Measurements from ENCODE around the gene PDLIM5.

PDLIM5 gene

DNA sequence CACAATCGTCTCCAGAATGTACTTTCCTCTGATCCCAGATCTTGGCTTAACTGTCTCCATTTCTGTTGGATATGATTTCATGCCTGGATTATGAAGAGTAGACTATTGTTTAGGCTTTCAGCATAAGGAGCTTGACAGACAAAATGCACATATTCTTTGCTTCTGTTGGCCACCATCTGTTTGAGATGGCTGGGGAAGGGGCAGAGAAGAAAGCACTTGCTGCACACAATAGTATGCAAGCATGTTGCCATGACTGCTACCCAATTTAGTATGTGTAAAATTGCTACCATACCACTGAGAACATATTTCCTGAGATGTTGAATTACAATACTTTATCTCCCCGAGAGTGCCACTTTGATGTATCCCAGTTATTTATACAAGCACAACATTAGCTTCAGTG is 178.1 kb downstream of the PDLIM5 start:
- no peak for ATAC-seq (ENCODE audit: low read depth)
- DNase-seq (ENCODE audit: low spot score in 2 of 2), result no peak
- H3K27ac Mint-ChIP-seq, result no peak overlapping the region
- no peaks in the 10 kb centered on the region for H3K27me3 Mint-ChIP-seq
- H3K4me3 Mint-ChIP-seq, result no peak overlapping the region
- no peaks in the 10 kb centered on the region for H3K9me3 Mint-ChIP-seq
- no peaks in the 10 kb centered on the region for H3K4me1 Mint-ChIP-seq
- peaks cover 2% of the 10 kb centered on the region for H3K36me3 Mint-ChIP-seq

DNA sequence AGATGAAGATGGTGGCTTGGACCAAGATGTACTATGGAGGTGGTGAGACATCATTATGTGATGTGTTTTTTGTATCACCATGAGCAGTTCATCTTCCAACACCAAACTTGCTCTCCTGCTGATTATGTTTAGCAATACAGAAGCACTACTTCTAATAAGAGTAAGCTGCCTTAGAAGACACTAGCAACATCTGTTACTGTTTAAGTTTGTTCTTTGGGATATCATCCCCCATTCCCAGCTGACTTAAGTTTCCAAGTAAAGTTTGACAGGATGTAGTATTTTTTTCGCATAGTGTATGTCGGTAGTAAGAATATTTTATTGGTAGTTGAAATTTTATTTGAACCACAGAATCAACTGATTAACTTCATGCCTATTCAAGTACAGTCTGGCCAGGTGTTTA is 182.5 kb downstream of the PDLIM5 start:
- no peaks in the 10 kb centered on the region for H3K9me3 Mint-ChIP-seq
- ATAC-seq (ENCODE audit: low read depth), result no peak

DNA sequence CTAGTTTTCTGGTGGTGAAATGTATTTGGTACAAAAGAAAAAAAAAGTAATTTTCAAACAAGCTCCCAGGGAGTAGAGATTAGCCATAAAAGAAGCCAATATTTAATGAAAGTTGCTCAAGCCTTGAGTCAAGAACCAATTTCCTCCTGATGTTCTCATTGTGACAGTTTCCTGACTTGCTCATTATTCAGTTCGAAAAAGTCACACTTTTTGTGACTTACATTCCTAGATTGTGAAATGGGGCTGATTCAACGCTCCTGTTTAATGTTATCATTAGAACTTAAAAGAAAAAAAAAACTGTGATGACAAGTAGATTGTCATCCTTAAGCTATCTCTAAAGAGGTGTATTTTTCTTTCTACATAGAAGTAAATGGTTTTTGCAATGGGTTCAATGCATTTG is 183.4 kb downstream of the PDLIM5 start:
- no peaks in the 10 kb centered on the region for H3K27me3 Mint-ChIP-seq
- ATAC-seq (ENCODE audit: low read depth) (no peak), DNase-seq (ENCODE audit: low spot score in 2 of 2) (no peak)
- no peak overlapping the region for H3K27ac Mint-ChIP-seq
- no peak overlapping the region for H3K4me3 Mint-ChIP-seq
- H3K9me3 Mint-ChIP-seq, result no peaks in the 10 kb centered on the region
- no peaks in the 10 kb centered on the region for H3K4me1 Mint-ChIP-seq
- H3K36me3 Mint-ChIP-seq, result peaks cover 15% of the 10 kb centered on the region

More for the DNA sequence above, 182.5 kb downstream of the PDLIM5 start:
- Mint-ChIP-seq H3K4me3 (no peak overlapping the region), H3K36me3 (peaks cover 13% of the 10 kb centered on the region), H3K27me3 (no peaks in the 10 kb centered on the region), H3K4me1 (no peaks in the 10 kb centered on the region), H3K27ac (no peak overlapping the region)
- no peak for DNase-seq (ENCODE audit: low spot score in 2 of 2)

DNA sequence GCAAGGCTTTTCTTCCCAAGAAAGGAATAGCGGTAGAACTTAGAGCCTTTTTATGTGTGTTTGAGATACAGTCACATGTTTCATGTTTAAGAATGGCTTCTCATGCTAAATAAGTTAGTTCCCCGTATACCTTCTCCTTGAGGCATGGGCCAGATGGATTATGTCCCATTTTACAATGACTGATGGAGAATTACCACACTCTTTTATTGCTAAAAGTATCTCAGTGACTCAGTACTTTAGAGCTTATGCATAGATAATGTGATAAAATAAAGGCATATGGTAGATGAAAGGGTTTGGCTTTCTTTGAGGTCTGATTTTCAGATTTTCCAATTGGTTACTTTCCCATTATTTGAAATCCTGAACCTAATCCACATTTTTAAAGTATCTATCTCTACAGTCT is 184.3 kb downstream of the PDLIM5 start:
- Mint-ChIP-seq H3K27ac (no peak overlapping the region), H3K9me3 (no peaks in the 10 kb centered on the region), H3K27me3 (no peaks in the 10 kb centered on the region), H3K4me1 (no peaks in the 10 kb centered on the region), H3K4me3 (no peak overlapping the region), H3K36me3 (peaks cover 16% of the 10 kb centered on the region)
- DNase-seq (ENCODE audit: low spot score in 2 of 2) (no peak), ATAC-seq (ENCODE audit: low read depth) (no peak)

DNA sequence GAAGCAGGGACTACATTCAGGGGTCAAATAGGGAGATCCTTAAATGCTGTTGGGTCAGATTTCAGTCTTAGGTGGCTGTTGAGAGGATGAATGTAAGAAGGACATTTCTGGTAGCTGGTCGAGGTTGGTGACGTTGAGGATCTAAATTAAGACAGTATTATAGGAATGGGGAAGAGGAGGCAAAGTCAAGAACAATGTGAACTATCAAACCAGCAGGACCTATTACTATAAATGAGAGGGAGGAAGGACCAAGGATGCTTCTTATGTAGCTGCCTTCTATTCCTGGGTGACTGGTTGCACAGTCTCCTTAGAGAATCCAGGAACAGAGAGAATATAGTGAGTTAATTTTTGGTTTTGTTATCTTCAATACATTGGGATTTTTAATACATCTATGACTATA is 187.6 kb downstream of the PDLIM5 start:
- DNase-seq (ENCODE audit: low spot score in 2 of 2), result no peak
- Mint-ChIP-seq H3K4me3 (no peak overlapping the region), H3K27me3 (no peaks in the 10 kb centered on the region), H3K27ac (no peak overlapping the region), H3K4me1 (no peaks in the 10 kb centered on the region), H3K9me3 (no peaks in the 10 kb centered on the region), H3K36me3 (peaks cover 18% of the 10 kb centered on the region)
- ATAC-seq (ENCODE audit: low read depth), result no peak

DNA sequence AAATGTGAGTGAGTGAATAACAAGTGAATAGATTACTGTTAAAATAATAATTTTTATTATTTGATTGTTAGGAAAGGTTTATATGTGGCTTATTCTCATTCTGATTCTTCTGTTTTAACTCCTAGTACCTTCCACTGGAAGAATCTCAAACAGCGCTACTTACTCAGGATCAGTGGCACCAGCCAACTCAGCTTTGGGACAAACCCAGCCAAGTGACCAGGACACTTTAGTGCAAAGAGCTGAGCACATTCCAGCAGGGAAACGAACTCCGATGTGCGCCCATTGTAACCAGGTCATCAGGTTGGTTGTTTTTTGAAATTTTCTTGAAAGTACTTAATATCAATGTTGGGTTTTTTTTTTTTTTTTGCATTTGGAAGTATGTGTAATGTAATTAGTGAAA is 188.4 kb downstream of the PDLIM5 start:
- ATAC-seq (ENCODE audit: low read depth) (no peak), DNase-seq (ENCODE audit: low spot score in 2 of 2) (no peak)
- Mint-ChIP-seq H3K4me3 (no peak overlapping the region), H3K36me3 (peaks cover 21% of the 10 kb centered on the region), H3K4me1 (no peaks in the 10 kb centered on the region), H3K9me3 (no peaks in the 10 kb centered on the region), H3K27me3 (no peaks in the 10 kb centered on the region), H3K27ac (no peak overlapping the region)

DNA sequence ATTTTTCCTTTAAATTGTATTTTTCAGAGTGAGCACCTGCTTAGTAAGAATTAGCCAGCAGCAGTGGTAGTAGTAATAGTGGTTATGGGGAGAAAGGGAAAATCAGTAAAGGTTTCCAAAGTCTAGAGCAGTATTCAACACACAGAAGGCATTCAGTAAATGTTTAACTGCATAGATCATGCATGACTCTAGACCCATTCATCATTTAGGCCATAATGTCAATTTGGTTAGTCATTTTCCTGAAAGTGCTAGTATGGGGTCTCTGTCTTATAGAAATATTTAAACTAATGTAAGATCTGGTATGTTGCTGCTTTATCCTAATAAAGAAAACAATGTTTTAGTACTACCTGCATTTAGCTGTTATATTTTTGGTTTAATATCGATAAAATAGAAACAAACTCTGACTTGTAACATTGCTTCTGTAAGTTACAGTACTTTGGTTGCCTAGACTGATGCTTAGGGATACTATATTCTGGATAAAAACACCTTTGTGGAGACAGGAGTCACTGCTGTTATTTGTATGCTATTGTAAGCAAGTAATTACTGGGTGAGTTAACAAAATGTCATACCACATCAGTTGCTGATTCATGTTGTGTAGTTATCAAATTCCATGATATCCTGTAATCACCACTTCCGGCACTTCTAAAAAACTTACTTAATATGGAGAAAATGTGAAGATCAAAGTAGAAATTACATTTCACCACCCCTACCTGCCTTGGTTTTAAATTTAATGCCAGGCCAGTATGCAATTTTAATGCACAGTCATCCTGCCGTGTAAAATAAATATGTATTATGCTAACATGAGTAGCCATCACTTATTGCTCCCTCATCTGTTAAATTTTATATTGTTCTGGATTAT is 190.2 kb downstream of the PDLIM5 start:
- Mint-ChIP-seq H3K4me3 (no peak overlapping the region), H3K27me3 (no peaks in the 10 kb centered on the region), H3K36me3 (peaks cover 24% of the 10 kb centered on the region), H3K4me1 (no peaks in the 10 kb centered on the region), H3K27ac (no peak overlapping the region), H3K9me3 (no peaks in the 10 kb centered on the region)
- ATAC-seq (ENCODE audit: low read depth), result no peak
- no peak for DNase-seq (ENCODE audit: low spot score in 2 of 2)

DNA sequence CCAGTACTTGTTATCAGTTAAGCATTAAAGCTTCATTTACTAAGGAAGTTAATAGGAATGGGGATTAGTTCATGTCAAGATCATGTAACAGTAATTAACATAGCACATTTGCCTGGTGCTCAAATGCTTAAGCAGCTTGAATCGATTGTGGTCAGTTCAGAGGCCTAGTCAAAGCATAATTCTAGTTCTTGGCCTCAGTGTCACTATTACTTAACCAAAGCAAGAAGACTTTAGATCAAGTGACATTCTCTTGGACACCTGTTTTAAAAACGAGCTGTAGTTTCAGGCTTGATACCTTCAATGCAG is 190.8 kb downstream of the PDLIM5 start:
- H3K27me3 Mint-ChIP-seq, result no peaks in the 10 kb centered on the region
- no peak for DNase-seq (ENCODE audit: low spot score in 2 of 2)
- H3K27ac Mint-ChIP-seq, result no peak overlapping the region
- no peaks in the 10 kb centered on the region for H3K9me3 Mint-ChIP-seq
- H3K36me3 Mint-ChIP-seq, result peaks cover 24% of the 10 kb centered on the region
- H3K4me3 Mint-ChIP-seq, result no peak overlapping the region
- no peaks in the 10 kb centered on the region for H3K4me1 Mint-ChIP-seq
- ATAC-seq (ENCODE audit: low read depth), result no peak

DNA sequence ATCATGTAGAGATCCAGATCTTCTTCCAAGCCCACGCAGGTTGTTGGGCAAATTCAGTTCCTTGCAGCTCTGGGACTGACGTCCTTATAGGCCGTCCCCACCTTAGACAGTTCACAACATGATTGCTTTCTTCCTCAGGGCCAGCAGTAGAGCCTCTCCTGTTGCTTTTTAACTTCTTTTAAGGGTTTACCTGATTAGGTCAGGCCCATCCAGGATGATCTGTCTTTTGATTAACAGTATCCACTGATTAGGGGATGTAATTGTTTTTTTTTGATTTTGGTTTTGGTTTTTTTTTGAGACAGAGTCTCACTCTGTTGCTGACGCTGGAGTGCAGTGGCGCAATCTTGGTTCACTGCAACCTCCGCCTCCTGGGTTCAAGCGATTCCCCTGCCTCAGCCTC is 197.0 kb downstream of the PDLIM5 start:
- Mint-ChIP-seq H3K9me3 (no peaks in the 10 kb centered on the region), H3K4me1 (no peaks in the 10 kb centered on the region), H3K4me3 (no peak overlapping the region), H3K27me3 (no peaks in the 10 kb centered on the region), H3K36me3 (peaks cover 15% of the 10 kb centered on the region), H3K27ac (no peak overlapping the region)
- no peak for DNase-seq (ENCODE audit: low spot score in 2 of 2)
- no peak for ATAC-seq (ENCODE audit: low read depth)

DNA sequence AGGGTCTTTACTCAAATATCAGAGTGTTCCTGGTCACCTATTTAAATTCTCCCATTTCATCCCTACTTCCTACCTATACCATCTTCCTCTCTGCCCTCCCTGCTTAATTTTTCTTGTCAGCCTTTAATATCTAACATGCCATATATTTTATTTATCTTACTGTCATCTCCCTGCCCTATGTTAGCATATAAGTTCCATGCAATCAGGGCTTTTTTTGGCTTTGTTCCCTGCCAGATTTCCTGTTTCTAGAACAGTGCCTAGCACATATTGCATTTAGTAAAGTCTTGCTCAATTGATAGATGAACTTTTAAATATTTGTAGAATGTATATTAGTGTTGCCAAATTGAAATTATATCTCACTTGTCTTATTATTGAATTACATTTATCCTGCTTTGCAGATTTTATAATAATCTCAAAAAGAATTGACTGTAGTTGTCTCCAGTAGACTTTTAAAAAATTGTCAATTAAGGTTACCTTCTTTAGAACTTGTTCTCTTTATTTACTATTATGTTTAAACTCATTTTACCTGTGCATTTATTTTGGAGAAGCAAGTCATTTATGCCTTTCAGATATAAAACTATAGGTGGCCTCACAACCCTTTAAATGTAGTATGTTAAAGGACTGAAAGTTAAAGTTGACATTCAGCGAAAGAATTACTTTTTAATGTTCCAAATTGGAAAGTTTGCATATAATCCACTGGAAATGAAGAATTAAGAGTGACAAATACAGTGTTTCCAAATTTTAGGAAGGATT is 197.8 kb downstream of the PDLIM5 start:
- Mint-ChIP-seq H3K4me3 (no peak overlapping the region), H3K36me3 (peaks cover 15% of the 10 kb centered on the region), H3K27ac (no peak overlapping the region), H3K27me3 (no peaks in the 10 kb centered on the region), H3K9me3 (no peaks in the 10 kb centered on the region), H3K4me1 (no peaks in the 10 kb centered on the region)
- DNase-seq (ENCODE audit: low spot score in 2 of 2), result no peak
- ATAC-seq (ENCODE audit: low read depth), result no peak

DNA sequence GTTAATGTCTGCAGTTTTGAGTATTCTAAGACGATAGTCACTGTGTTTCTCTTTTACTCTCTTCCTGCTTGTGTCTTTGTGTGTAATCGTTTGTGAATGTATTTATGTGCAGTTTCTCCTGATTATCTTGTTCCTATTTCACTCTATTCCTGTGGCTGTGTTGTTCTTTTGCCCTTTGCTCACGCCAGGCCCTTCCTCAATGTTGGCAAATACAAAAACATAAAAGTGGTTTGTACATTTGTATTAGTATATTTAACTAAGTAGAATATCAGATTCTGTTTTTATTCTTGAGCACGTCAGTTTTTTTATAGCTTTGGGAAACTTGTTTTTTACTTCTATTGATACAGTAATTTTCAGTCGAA is 198.4 kb downstream of the PDLIM5 start:
- Mint-ChIP-seq H3K4me1 (no peaks in the 10 kb centered on the region), H3K4me3 (no peak overlapping the region), H3K36me3 (peaks cover 12% of the 10 kb centered on the region), H3K27ac (no peak overlapping the region), H3K9me3 (no peaks in the 10 kb centered on the region), H3K27me3 (no peaks in the 10 kb centered on the region)
- DNase-seq (ENCODE audit: low spot score in 2 of 2) (no peak), ATAC-seq (ENCODE audit: low read depth) (no peak)

DNA sequence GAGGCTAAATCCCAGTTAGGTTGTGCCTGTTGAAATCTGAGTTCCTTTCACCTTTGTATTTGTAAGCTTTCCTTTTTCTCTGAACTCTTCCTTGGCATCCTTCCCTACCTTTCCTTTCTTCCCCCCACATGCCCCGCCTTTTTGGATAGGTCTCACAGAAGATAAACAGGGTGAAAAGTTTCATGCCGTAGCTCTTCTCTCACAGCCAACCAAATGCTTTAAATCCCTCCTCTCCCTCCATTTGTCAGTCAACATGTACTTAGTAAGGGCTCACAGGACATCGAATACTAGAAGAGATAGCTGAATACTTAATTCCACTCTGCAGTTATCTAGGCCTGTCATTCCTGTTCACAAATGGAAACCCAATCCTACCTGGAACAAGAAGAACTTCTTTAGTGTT is 198.9 kb downstream of the PDLIM5 start:
- ATAC-seq (ENCODE audit: low read depth) (no peak), DNase-seq (ENCODE audit: low spot score in 2 of 2) (no peak)
- Mint-ChIP-seq H3K4me1 (no peaks in the 10 kb centered on the region), H3K36me3 (peaks cover 12% of the 10 kb centered on the region), H3K9me3 (no peaks in the 10 kb centered on the region), H3K4me3 (no peak overlapping the region), H3K27me3 (no peaks in the 10 kb centered on the region), H3K27ac (no peak overlapping the region)

DNA sequence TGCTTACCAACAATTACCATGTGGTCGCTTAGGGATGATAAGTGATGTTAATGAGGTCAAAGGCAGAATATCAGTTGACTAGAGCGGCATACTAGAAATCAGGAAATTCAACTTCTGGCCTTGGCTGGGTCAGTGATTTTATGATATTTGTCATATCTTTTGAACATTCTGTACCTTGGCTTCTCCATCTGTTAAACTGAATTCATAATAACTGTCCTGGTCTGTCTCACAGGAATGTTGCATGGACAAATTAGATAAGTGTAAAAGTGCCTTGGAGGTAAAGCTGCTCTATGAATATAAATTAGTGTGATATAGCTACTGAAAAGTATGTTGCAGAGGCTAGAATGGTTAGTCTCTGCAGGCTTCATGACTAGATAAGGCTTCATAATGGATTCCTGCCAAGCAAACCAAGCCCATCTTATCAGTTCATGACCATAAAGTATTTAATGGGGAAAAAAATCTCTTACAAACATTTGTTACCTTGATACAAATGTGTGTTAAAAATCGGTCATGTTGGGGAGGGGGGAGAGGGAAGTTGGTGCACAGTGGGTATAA is 201.4 kb downstream of the PDLIM5 start:
- Mint-ChIP-seq H3K27ac (no peak overlapping the region), H3K36me3 (peaks cover 12% of the 10 kb centered on the region), H3K9me3 (no peaks in the 10 kb centered on the region), H3K4me3 (no peak overlapping the region), H3K27me3 (no peaks in the 10 kb centered on the region), H3K4me1 (no peaks in the 10 kb centered on the region)
- no peak for DNase-seq (ENCODE audit: low spot score in 2 of 2)
- no peak for ATAC-seq (ENCODE audit: low read depth)

DNA sequence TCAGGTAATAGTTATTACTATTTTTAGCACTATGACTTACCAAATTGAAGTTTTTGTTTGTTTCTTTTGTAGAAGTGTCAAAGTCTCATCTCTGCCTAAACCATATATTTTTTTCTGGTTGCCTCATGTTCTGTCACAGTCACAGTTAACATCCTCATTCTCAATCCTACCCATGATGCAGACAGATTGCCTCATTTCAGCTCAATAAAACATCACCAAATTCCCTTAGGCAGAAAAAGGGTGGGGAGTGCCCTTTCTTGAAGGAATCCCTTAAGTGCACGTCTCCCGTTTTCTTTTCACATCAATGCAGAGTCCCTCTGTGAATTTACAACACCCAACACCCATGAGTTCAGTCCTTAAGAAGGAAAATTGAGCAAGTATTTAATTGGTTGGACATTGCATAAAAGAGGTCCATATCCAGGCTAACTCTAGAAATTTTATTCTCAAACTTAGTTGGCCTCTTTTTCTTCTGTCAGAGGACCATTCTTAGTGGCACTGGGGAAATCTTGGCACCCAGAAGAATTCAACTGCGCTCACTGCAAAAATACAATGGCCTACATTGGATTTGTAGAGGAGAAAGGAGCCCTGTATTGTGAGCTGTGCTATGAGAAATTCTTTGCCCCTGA is 202.4 kb downstream of the PDLIM5 start:
- H3K36me3 Mint-ChIP-seq, result peaks cover 14% of the 10 kb centered on the region
- no peaks in the 10 kb centered on the region for H3K27me3 Mint-ChIP-seq
- no peak for DNase-seq (ENCODE audit: low spot score in 2 of 2)
- no peak for ATAC-seq (ENCODE audit: low read depth)
- no peaks in the 10 kb centered on the region for H3K9me3 Mint-ChIP-seq
- no peaks in the 10 kb centered on the region for H3K4me1 Mint-ChIP-seq
- H3K4me3 Mint-ChIP-seq, result no peak overlapping the region
- no peak overlapping the region for H3K27ac Mint-ChIP-seq

Measured in memory B cell (primary cell).